ENCODE data around the gene SMYD1.

Gene SMYD1

GRCh38 chr2:88114889-88115288 lies 47.3 kb downstream of the SMYD1 start:
- Histone ChIP-seq H3K4me2 (ENCODE audit: low read length) (no peak overlapping the region), H3K4me1 (no peaks in the 10 kb centered on the region), H3K79me2 (no peaks in the 10 kb centered on the region), H3K9ac (no peak overlapping the region), H3K9me3 (ENCODE audit: control insufficient read depth, low read length) (no peaks in the 10 kb centered on the region), H3K27ac (no peak overlapping the region), H3K4me3 (ENCODE audit: low read depth, low read length) (no peak overlapping the region), H3K36me3 (ENCODE audit: control insufficient read depth, insufficient read depth, low read length) (no peaks in the 10 kb centered on the region), H3K27me3 (ENCODE audit: control insufficient read depth, insufficient read depth, low read length) (no peaks in the 10 kb centered on the region), H2AFZ (no peak overlapping the region)
- TF ChIP-seq, protein P1, sequence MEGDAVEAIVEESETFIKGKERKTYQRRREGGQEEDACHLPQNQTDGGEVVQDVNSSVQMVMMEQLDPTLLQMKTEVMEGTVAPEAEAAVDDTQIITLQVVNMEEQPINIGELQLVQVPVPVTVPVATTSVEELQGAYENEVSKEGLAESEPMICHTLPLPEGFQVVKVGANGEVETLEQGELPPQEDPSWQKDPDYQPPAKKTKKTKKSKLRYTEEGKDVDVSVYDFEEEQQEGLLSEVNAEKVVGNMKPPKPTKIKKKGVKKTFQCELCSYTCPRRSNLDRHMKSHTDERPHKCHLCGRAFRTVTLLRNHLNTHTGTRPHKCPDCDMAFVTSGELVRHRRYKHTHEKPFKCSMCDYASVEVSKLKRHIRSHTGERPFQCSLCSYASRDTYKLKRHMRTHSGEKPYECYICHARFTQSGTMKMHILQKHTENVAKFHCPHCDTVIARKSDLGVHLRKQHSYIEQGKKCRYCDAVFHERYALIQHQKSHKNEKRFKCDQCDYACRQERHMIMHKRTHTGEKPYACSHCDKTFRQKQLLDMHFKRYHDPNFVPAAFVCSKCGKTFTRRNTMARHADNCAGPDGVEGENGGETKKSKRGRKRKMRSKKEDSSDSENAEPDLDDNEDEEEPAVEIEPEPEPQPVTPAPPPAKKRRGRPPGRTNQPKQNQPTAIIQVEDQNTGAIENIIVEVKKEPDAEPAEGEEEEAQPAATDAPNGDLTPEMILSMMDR (IDR thresholded peaks at IDR 0.05), result no peak

- Histone ChIP-seq H3K9me3 (ENCODE audit: control insufficient read depth, low read length) (no peaks in the 10 kb centered on the region), H3K4me1 (no peaks in the 10 kb centered on the region), H2AFZ (no peak overlapping the region), H3K27me3 (ENCODE audit: control insufficient read depth, insufficient read depth, low read length) (no peaks in the 10 kb centered on the region), H3K4me2 (ENCODE audit: low read length) (no peak overlapping the region), H3K27ac (no peak overlapping the region), H3K79me2 (no peaks in the 10 kb centered on the region), H3K9ac (no peak overlapping the region), H3K4me3 (ENCODE audit: low read depth, low read length) (no peak overlapping the region), H3K36me3 (ENCODE audit: control insufficient read depth, insufficient read depth, low read length) (no peaks in the 10 kb centered on the region)
- TF ChIP-seq, protein P1 (IDR thresholded peaks at IDR 0.05), result no peak
Measured at GRCh38 chr2:88115825-88116518, 48.3 kb downstream of the SMYD1 start.

DNA sequence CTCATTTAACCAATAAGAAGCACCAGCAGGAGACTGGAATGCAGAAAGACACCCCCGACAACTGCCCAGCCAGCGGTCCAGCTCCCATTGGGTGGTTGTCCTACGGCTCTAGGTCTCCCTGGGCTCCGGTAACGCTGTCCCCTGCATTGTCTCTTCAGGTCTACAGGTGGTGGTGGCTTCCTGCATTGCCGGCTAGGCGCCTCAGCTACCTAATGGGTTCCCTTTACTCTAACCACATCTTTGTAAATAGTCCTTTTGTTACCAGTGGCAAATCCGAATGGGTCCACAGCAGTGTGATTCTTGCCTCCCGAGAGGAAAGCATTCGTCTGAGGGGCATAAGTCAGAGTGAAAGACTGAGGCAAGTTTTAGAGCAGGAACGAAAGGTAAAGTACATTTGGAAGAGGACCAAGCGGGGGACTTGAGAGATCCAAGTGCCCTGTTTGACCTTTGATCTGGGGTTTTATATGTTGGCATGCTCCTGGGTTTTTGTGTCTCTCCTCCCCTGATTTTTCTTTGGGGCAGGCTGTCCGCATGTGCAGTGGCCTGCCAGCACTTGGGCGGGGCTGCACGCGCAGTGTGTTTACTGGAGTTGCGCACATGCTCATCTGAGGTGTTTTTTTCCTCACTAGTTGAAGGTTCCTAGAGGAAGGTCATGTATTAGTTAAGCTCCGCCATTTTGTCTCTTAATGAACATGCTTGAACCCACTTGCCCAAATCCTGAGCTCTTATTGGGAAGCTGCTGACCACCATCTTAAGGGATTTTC lies 49.2 kb downstream of the SMYD1 start:
- TF ChIP-seq, protein P1 (IDR thresholded peaks at IDR 0.05), result no peak
- Histone ChIP-seq H3K4me3 (ENCODE audit: low read depth, low read length) (no peak overlapping the region), H3K79me2 (no peaks in the 10 kb centered on the region), H3K9ac (no peak overlapping the region), H3K27me3 (ENCODE audit: control insufficient read depth, insufficient read depth, low read length) (no peaks in the 10 kb centered on the region), H3K27ac (no peak overlapping the region), H3K4me1 (no peaks in the 10 kb centered on the region), H2AFZ (no peak overlapping the region), H3K9me3 (ENCODE audit: control insufficient read depth, low read length) (no peaks in the 10 kb centered on the region), H3K36me3 (ENCODE audit: control insufficient read depth, insufficient read depth, low read length) (no peaks in the 10 kb centered on the region), H3K4me2 (ENCODE audit: low read length) (no peak overlapping the region)

DNA sequence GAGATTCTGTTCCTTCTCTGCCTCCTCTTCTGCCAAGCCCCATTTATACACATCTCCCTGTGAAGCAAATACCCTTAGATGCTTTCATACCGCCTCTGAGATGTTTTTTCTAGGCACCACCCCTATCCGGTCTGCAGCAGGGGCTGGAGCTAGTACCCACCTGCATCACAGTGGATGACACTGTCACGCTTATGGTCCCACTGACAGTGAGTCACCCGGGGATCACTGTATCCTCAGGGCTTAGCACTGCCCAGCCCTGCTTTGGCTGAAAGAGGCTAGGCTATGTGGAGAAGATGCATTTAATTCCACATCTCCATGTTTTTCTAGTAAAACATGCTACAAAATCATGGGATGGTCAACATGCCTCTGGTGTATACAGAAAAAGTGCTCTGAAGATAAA lies 50.3 kb downstream of the SMYD1 start:
- H3K4me3 ChIP-seq (ENCODE audit: low read depth, low read length), result no peak overlapping the region
- H3K4me2 ChIP-seq (ENCODE audit: low read length), result no peak overlapping the region
- H2AFZ ChIP-seq, result no peak overlapping the region
- H3K27ac ChIP-seq, result no peak overlapping the region
- TF ChIP-seq, protein P1 (IDR thresholded peaks at IDR 0.05), result no peak
- no peak overlapping the region for H3K9ac ChIP-seq
- no peaks in the 10 kb centered on the region for H3K4me1 ChIP-seq
- peaks cover 3% of the 10 kb centered on the region for H3K9me3 ChIP-seq (ENCODE audit: control insufficient read depth, low read length)
- no peaks in the 10 kb centered on the region for H3K79me2 ChIP-seq
- no peaks in the 10 kb centered on the region for H3K27me3 ChIP-seq (ENCODE audit: control insufficient read depth, insufficient read depth, low read length)
- no peaks in the 10 kb centered on the region for H3K36me3 ChIP-seq (ENCODE audit: control insufficient read depth, insufficient read depth, low read length)

Measured in parathyroid adenoma (tissue), 2 donors.